ENCODE results near the gene DCAF8.

The DCAF8 gene

DNA sequence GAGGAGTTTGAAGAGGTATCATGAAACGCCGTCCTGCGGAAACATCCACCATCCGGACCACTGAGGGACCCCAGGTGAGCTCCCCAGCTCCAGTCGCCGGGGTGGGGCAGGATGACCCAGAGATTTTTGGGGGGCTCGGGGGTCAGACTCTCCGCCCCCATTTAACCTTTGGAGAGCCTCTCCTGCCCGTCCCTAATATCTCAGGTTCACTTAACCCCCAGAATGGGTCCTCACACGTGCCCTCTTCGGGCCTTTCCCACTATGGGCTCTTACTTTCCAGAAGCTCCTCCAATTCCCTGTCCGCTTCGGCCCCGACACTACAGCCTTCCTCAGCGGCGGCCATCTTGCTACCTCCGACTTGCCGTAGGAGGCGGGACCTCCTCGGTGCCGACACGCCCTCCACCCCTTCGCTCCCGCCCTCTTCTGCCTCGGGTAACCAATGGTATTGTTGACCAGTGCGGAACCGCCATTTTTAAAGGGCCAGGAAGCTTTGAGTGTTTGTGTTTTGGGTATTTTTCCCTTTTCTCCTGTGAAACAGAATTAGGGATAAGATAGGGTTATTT is 22.5 kb upstream of the DCAF8 start, which contains the start of gene PEX19:
Gene PEX19, minus strand, starts transcription at position 352 of the 563 bp plus-strand sequence. Its CDS starts 9 bp downstream, at position 343.
- H3K27me3 ChIP-seq (ENCODE audit: low read depth) = no peaks in the 10 kb centered on the region
- H3K9me3 ChIP-seq = no peaks in the 10 kb centered on the region
- peak; percentile 85 to 96 for DNase-seq (ENCODE audit: low spot score in 2 of 2)
- in situ Hi-C loops (cut with MboI; ENCODE audit: low sequenced_read_pairs) = no loop called here
- peak within 1 kb of the TSS; percentile 76 for H3K4me3 ChIP-seq
- H3K4me1 ChIP-seq = peaks cover 3% of the 10 kb centered on the region
- peaks cover 34% of the 10 kb centered on the region for H3K36me3 ChIP-seq (replicated peaks)

DNA sequence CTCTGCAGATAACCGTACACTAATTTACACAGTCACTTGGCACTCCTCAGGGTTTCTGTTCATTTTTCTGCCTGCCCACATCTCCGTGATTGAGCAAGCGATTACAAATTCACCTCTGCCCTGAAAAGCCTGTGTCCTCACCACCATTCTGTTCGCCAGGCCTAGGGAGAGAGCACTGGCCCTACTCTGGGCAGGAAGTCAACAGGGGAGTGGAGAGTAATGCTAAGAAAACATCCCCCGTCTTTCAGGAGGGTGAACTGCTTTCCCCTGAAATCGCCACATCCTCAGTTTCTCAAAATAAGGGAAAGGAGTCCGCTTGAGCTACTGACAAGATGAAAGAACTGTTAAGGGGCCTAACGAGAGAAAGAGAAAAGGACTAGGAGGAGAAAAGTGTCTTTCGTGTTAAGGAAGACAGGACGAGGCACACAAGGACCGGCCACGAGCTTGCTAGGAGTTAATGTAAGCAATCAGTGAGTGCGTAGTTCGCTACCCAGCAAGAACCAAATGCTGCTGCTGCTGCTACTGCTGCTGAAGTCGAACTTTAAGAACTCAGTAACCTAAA is 22.0 kb upstream of the DCAF8 start:
- Histone ChIP-seq H3K36me3 (replicated peaks) (peaks cover 34% of the 10 kb centered on the region), H3K27me3 (ENCODE audit: low read depth) (no peaks in the 10 kb centered on the region), H3K4me3 (peak overlapping the region; percentile 76), H3K4me1 (peaks cover 3% of the 10 kb centered on the region), H3K9me3 (no peaks in the 10 kb centered on the region)
- in situ Hi-C loops (cut with MboI; ENCODE audit: low sequenced_read_pairs) = no loop called here
- peak; percentile 12 to 18 for DNase-seq (ENCODE audit: low spot score in 2 of 2)

DNA sequence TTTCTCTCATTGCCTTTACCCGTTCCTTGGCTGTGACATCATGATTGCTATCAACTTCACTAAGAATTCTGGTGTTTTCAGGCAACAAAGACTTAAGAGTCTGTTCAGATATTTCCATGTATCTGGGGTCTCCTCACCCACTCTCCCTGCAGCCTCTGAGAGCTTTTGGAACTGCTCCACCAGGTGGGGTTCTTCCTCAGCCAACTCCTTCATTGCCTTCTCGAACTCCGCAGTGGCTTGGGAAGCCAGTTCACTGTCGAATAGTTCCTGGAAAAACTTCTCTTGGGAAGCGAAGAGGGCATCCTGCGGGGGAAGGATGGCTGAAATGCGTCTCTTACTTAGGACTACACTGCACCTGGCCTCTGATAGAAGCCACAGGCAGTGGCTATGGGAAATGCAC is 20.5 kb upstream of the DCAF8 start:
- Histone ChIP-seq H3K4me1 (peaks cover 3% of the 10 kb centered on the region), H3K27me3 (ENCODE audit: low read depth) (no peaks in the 10 kb centered on the region), H3K9me3 (no peaks in the 10 kb centered on the region), H3K4me3 (no peak overlapping the region), H3K36me3 (replicated peaks) (peaks cover 42% of the 10 kb centered on the region)
- no peak for DNase-seq (ENCODE audit: low spot score in 2 of 2)
- in situ Hi-C loops (cut with MboI; ENCODE audit: low sequenced_read_pairs) = no loop called here

DNA sequence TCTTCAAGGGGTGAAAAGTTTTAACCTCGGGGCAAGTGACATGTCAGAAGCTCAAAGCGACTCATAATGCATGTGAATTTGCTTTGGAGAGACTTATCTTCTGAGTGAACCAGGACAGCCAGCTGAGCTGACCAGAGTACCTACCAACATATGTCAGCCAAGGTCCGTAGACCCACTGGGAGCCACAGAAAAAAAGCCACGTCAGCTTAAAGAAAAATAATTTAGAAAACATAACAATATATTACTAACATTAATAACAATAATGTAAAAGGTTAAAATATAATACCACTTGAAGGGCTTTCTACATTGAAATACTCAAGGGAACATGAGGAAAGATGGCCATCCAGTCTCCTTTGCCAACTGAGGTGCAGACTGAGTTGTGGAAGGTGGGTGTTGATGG is 15.6 kb upstream of the DCAF8 start:
- no peak for DNase-seq (ENCODE audit: low spot score in 2 of 2)
- no peaks in the 10 kb centered on the region for H3K27me3 ChIP-seq (ENCODE audit: low read depth)
- H3K36me3 ChIP-seq (replicated peaks) = peaks cover 42% of the 10 kb centered on the region
- no peaks in the 10 kb centered on the region for H3K9me3 ChIP-seq
- in situ Hi-C loops (cut with MboI; ENCODE audit: low sequenced_read_pairs) = no loop called here
- H3K4me1 ChIP-seq = no peaks in the 10 kb centered on the region
- H3K4me3 ChIP-seq = no peak overlapping the region

DNA sequence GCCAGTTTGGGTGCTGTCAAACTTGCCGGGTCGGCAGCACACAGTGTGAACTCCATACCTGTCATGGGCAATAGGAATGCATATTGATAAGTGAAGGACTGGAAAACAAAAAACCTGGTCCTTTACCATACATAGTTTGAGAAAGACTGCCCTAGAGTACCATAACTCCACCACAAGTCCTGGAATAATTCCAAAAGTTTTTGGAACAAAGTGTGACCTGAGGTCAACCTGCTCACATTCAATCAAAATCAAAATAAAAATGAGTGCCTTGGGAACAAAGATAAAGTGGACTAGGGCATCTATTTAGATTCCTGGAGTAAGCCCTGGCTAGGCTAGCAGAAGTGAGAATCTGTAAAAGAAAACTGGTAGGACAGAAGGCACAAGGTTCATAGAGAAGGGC is 15.0 kb upstream of the DCAF8 start:
- in situ Hi-C loops (cut with MboI; ENCODE audit: low sequenced_read_pairs) = no loop called here
- Histone ChIP-seq H3K27me3 (ENCODE audit: low read depth) (no peaks in the 10 kb centered on the region), H3K4me1 (no peaks in the 10 kb centered on the region), H3K9me3 (no peaks in the 10 kb centered on the region), H3K4me3 (no peak overlapping the region), H3K36me3 (replicated peaks) (peaks cover 40% of the 10 kb centered on the region)
- DNase-seq (ENCODE audit: low spot score in 2 of 2) = no peak

DNA sequence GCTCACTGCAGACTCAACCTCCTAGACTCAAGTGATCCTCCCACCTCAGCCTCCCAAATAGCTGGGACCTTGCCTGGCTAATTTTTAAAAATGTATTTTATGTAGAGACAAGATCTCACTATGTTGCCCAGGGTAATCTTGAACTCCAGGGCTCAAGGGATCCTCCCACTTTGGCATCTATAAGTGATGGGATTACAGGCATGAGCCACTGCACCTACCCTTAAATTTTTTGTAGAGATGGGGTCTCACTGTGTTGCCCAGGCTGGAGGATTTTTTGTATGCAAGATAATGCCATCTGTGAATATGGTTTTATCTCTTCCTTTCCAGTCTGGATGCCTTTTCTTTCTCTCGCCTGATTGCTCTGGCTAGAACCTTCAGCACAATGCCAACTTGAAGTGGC is 8.7 kb upstream of the DCAF8 start:
- in situ Hi-C loops (cut with MboI; ENCODE audit: low sequenced_read_pairs) = no loop called here
- H3K36me3 ChIP-seq (replicated peaks) = no peaks in the 10 kb centered on the region

DNA sequence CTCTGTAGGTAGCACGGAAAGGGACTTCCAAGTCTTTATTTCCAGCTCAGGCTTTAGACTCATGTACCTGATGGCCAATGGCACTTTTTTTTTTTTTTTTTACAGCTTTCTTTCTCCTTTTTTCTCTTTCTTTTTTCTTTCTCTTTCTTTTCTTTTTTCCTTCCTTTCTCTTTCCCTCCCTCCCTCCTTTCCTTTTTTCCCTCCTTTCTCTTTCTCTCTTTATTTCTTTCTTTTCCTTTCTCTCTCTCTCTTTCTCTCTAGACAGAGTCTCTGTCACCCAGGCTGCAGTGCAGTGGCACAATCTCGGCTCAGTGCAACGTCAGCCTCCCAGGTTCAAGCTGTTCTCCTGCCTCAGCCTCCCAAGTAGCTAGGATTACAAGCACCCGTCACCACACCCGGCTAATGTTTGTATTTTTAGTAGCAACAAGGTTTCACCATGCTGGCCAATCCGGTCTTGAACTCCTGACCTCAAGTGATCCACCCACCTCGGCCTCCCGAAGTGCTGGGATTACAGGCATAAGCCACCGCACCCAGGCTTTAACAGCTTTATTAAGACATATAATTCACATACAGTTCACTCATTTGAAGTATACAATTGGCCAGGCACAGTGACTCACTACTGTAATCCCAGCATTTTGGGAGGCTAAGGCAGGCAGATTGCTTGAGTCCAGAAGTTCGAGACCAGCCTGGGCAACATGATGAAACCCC is 5.1 kb upstream of the DCAF8 start:
- Histone ChIP-seq H3K4me1 (peaks cover 4% of the 10 kb centered on the region; the same call in 1 of the 2 replicates), H3K9me3 (no peaks in the 10 kb centered on the region), H3K27me3 (ENCODE audit: low read depth) (no peaks in the 10 kb centered on the region; the same call in 1 of the 2 replicates), H3K4me3 (no peak overlapping the region), H3K36me3 (replicated peaks) (no peaks in the 10 kb centered on the region)
- in situ Hi-C loops (cut with MboI; ENCODE audit: low sequenced_read_pairs) = no loop called here
- no peak for DNase-seq (ENCODE audit: low spot score in 2 of 2)

More for the DNA sequence above, 8.7 kb upstream of the DCAF8 start:
- no peaks in the 10 kb centered on the region for H3K4me1 ChIP-seq
- no peak for DNase-seq (ENCODE audit: low spot score in 2 of 2)
- no peaks in the 10 kb centered on the region for H3K27me3 ChIP-seq (ENCODE audit: low read depth)
- H3K4me3 ChIP-seq = no peak overlapping the region
- no peaks in the 10 kb centered on the region for H3K9me3 ChIP-seq

DNA sequence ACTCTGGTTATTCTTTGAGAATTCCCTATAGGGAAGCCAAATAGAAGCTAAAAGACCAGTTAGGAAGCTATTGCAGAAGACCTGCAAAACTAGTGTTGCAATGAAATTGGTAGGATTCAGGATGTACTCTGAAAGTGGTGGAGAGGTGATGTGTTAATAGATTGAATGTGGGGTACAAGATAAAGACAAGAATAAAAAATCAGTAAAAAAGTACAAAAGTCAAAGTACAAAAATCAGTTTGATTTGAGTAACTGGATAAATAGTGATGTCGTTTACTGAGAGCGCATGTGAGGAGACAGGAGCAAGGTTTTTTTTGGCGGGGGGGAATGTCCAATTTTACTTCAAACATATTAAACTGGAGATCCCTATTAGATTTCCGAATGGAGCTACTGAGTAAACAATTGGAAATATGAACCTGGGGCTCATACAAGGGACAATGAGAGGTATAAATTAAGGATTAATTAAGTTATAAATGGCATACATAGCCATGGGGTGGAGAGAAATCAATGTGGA is 2.5 kb upstream of the DCAF8 start:
- Histone ChIP-seq H3K36me3 (replicated peaks) (no peaks in the 10 kb centered on the region), H3K4me1 (peaks cover 10% of the 10 kb centered on the region), H3K27me3 (ENCODE audit: low read depth) (no peaks in the 10 kb centered on the region; the same call in 1 of the 2 replicates), H3K9me3 (no peaks in the 10 kb centered on the region), H3K4me3 (no peak overlapping the region)
- in situ Hi-C loops (cut with MboI; ENCODE audit: low sequenced_read_pairs) = no loop called here
- no peak for DNase-seq (ENCODE audit: low spot score in 2 of 2)

DNA sequence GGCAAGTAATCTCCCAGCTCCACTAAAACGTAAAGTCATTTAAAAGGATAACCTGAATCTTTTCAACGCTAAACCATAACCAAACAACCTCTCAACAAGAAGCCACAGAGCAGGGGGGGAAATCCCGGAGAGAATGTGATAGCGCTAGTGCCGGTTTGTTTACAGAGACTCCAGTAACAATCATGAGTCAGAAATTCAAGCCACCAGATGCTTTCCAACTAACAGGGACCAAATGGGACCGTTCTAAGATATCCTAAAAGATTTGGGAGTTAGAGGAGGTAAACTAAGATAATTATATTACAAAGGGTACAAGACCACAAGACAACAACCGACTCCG is 825 bp downstream of the DCAF8 start:
- peak; percentile 32 to 44 for DNase-seq (ENCODE audit: low spot score in 2 of 2)
- no peaks in the 10 kb centered on the region; the same call in 1 of the 2 replicates for H3K27me3 ChIP-seq (ENCODE audit: low read depth)
- H3K36me3 ChIP-seq (replicated peaks) = no peaks in the 10 kb centered on the region
- peaks cover 12% of the 10 kb centered on the region for H3K4me1 ChIP-seq
- in situ Hi-C loops (cut with MboI; ENCODE audit: low sequenced_read_pairs) = no loop called here
- no peaks in the 10 kb centered on the region for H3K9me3 ChIP-seq
- peak overlapping the region; percentile 76 for H3K4me3 ChIP-seq

DNA sequence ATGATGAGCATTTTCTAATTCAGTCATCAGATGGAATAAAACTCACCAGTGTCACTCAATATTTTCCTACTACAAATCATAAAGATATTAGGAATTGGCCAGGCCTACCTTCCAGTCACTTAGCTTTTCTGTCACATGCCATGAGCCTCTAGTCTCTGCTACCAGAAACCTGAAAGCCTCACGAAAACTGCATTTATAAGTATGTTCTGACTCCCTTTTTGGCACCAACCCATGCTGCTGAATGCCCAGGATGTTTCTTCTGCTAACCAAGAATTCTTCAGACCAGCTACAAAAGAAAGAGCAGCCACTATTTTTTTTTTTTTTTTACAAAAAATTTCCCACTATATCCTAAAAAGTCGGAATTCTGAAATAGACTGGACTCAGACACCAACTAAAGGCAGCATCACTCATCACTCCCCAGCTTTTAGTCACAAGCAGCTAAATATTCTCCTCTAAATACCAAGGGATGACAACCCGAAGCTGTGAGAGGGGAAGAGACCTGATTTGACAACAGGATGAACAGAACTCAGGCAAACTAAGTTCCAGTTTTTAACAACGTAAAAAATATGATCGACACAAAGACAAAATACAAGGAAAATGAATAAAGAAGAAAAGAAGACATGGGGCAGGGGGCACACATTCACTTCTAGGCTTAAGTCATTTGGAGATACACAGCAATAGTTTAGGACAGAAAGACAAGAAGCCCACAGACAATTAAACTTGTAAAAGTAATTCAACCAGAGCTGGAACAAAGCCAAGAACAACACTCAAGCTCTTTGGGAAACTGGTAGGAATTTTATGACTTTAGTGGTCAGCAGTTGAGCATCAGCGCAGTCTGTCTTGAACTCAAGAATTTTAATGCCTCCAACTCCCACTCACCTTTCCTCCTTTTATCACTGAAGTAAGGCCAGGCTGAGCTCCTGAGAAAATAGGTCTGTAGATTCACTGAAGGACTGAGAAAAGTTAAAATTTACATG is 1.7 kb downstream of the DCAF8 start:
- peaks cover 12% of the 10 kb centered on the region for H3K4me1 ChIP-seq
- peak; percentile 69 to 93 for DNase-seq (ENCODE audit: low spot score in 2 of 2)
- H3K27me3 ChIP-seq (ENCODE audit: low read depth) = no peaks in the 10 kb centered on the region; the same call in 1 of the 2 replicates
- H3K4me3 ChIP-seq = peak overlapping the region; percentile 76
- no peaks in the 10 kb centered on the region for H3K36me3 ChIP-seq (replicated peaks)
- in situ Hi-C loops (cut with MboI; ENCODE audit: low sequenced_read_pairs) = no loop called here
- no peaks in the 10 kb centered on the region for H3K9me3 ChIP-seq

DNA sequence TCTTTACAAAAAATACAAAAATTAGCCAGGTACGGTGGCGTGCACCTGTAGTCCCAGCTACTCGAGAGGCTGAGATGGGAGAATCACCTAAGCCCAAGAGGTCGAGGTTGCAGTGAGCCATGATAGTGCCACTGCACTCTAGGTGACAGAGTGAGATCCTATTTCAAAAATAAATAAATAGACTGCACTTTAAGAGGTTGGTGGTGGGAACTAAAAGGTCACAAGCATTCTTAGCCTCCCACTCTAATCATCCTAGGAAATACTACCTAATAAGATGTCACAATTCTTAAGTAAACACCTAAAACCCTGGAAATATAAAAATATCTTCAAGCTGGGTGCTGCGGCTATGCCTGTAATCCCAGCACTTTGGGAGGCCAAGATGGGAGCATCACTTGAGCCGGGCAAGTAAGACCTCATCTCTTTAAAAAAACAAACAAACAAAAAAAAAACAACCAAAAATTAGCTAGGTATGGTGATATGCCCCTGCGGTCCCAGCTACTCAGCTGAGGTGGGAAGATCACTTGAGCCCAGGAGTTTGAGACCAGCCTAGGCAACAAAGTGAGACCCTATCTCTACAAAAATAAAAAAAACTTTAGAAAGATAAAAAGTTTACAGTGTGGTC is 4.1 kb downstream of the DCAF8 start:
- in situ Hi-C loops (cut with MboI; ENCODE audit: low sequenced_read_pairs) = no loop called here
- no peak for DNase-seq (ENCODE audit: low spot score in 2 of 2)
- H3K9me3 ChIP-seq = no peaks in the 10 kb centered on the region
- no peaks in the 10 kb centered on the region for H3K27me3 ChIP-seq (ENCODE audit: low read depth)
- H3K4me1 ChIP-seq = peaks cover 12% of the 10 kb centered on the region
- H3K4me3 ChIP-seq = no peak overlapping the region
- no peaks in the 10 kb centered on the region for H3K36me3 ChIP-seq (replicated peaks)

DNA sequence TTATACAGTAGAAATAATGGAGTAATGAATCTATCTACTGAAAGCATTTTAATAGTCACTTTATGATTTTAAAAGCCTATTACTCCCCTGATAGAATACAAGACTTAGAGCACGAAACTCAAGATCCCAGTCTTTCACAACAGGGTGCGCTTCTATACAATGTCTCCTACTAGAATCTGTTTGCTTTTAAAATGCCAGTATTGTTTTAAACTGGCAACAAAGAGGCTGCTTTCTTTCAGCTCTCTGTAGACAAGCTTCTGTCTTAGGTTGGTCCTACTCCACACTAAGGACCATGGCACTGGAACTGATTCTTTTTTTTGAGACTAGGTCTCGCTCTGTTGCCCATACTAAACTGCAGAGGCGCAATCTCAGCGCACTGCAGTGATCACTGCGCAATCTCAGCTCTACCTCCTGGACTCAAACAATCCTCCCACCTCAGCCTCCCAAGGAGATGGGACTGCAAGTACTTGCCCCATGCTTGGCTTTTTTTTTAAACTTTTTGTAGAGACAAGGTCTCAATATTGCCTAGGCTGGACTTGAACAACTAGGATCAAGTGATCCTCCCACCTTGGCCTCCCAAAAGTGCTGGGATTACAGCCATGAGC is 4.8 kb downstream of the DCAF8 start:
- H3K4me1 ChIP-seq = peaks cover 8% of the 10 kb centered on the region
- in situ Hi-C loops (cut with MboI; ENCODE audit: low sequenced_read_pairs) = no loop called here
- DNase-seq (ENCODE audit: low spot score in 2 of 2) = no peak
- no peaks in the 10 kb centered on the region for H3K27me3 ChIP-seq (ENCODE audit: low read depth)
- H3K9me3 ChIP-seq = no peaks in the 10 kb centered on the region
- H3K4me3 ChIP-seq = no peak overlapping the region
- H3K36me3 ChIP-seq (replicated peaks) = no peaks in the 10 kb centered on the region

Measured in HAP-1 (cell line).